ENCODE data around the gene IRF2BP1. TPM values are rescaled to one million over a fixed set of nuclear protein-coding genes. Genes with fewer than 3 reads are reported as not detected.

IRF2BP1 gene
- total and polyA plus RNA-seq, 2 of the 13 experiments (the other 11 are each of a cell fraction or from before 2014, with no cell fraction given), result 4.3 to 14.3 TPM

GRCh38 chr19:45886427-45887199 lies 672 bp upstream of the IRF2BP1 start (continued):
- TF ChIP-seq PAXIP1 (CRISPR knock-in tag; conservative IDR thresholded peaks at IDR 0.05) (peak; percentile 40; the same call in 1 of the 2 replicates), ZNF335 (CRISPR knock-in tag; IDR thresholded peaks at IDR 0.05) (0 out of 2 replicates have a peak, but pooled peaks have one; percentile 64), ZZZ3 (CRISPR knock-in tag; IDR thresholded peaks at IDR 0.05; ENCODE audit: borderline replicate concordance) (peak; percentile 56; the same call in 1 of the 2 replicates), SMYD3 (CRISPR knock-in tag; IDR thresholded peaks at IDR 0.05) (0 out of 2 replicates have a peak, but pooled peaks have one; percentile 35), HMGA1 (CRISPR knock-in tag; conservative IDR thresholded peaks at IDR 0.05) (no peak), ETV5 (CRISPR knock-in tag; IDR thresholded peaks at IDR 0.05; ENCODE audit: borderline replicate concordance) (peak; percentile 56; the same call in 1 of the 2 replicates), ZNF792 (CRISPR knock-in tag; IDR thresholded peaks at IDR 0.05) (0 out of 2 replicates have a peak, but pooled peaks have one; percentile 19), CCDC6 (CRISPR knock-in tag; IDR thresholded peaks at IDR 0.05) (no peak), HOXD1 (CRISPR knock-in tag; IDR thresholded peaks at IDR 0.05) (no peak; the same call in 1 of the 2 replicates), MIXL1 (CRISPR knock-in tag; IDR thresholded peaks at IDR 0.05) (peak; percentile 43; the same call in 1 of the 2 replicates), THAP9 (CRISPR knock-in tag; IDR thresholded peaks at IDR 0.05; ENCODE audit: borderline replicate concordance) (peak; percentile 62; the same call in 1 of the 2 replicates), NFKBIZ (CRISPR knock-in tag; IDR thresholded peaks at IDR 0.05) (no peak), PREB (CRISPR knock-in tag; IDR thresholded peaks at IDR 0.05) (no peak), MAF1 (CRISPR knock-in tag; IDR thresholded peaks at IDR 0.05; ENCODE audit: borderline replicate concordance) (0 out of 2 replicates have a peak, but pooled peaks have one; percentile 78), SIN3A (IDR thresholded peaks at IDR 0.05; ENCODE audit: borderline replicate concordance, low read depth, low read length) (peak; percentile 62; the same call in 1 of the 2 replicates), PLSCR1 (CRISPR knock-in tag; IDR thresholded peaks at IDR 0.05; ENCODE audit: borderline replicate concordance) (no peak), ZNF225 (CRISPR knock-in tag; IDR thresholded peaks at IDR 0.05) (0 out of 2 replicates have a peak, but pooled peaks have one; percentile 27)
- TF ChIP-seq, protein P1, sequence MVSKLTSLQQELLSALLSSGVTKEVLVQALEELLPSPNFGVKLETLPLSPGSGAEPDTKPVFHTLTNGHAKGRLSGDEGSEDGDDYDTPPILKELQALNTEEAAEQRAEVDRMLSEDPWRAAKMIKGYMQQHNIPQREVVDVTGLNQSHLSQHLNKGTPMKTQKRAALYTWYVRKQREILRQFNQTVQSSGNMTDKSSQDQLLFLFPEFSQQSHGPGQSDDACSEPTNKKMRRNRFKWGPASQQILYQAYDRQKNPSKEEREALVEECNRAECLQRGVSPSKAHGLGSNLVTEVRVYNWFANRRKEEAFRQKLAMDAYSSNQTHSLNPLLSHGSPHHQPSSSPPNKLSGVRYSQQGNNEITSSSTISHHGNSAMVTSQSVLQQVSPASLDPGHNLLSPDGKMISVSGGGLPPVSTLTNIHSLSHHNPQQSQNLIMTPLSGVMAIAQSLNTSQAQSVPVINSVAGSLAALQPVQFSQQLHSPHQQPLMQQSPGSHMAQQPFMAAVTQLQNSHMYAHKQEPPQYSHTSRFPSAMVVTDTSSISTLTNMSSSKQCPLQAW (CRISPR knock-in tag; IDR thresholded peaks at IDR 0.05), result no peak; the same call in 1 of the 2 replicates

Measured in HepG2 (cell line).